Smooth muscle cell (in vitro differentiated cells): ENCODE results near the gene MAP3K8. TPM values are rescaled to one million over a fixed set of nuclear protein-coding genes. Genes with fewer than 3 reads are reported as not detected.

Source experiments
- DNase-seq: peaks from one replicate; lab custom pipeline; 2025; ENCODE audit not compliant: unreplicated experiment; lab: John Stamatoyannopoulos, UW
- H2AFZ ChIP-seq: fragments of 200-600 bp; sonication (generic); 2 replicates; pipeline ENCODE4 v1.6.0; 2016; ENCODE audit warnings: antibody characterized with exemption, low read depth, mild to moderate bottlenecking
- H3F3A ChIP-seq: fragments of 200-600 bp; sonication (generic); 2 replicates; pipeline ENCODE4 v1.6.0; 2017; ENCODE audit warnings: antibody characterized with exemption, low read depth
- H3K27ac ChIP-seq: fragments of 200-600 bp; sonication (generic); 2 replicates; pipeline ENCODE4 v1.5.1; 2016; ENCODE audit warnings: low read depth, mild to moderate bottlenecking
- H3K27me3 ChIP-seq: fragments of 200-600 bp; sonication (generic); 2 replicates; pipeline ENCODE4 v1.6.1; 2016; ENCODE audit warnings: low read depth, mild to moderate bottlenecking
- H3K36me3 ChIP-seq: fragments of 200-600 bp; sonication (generic); 2 replicates; pipeline ENCODE4 v1.5.1; 2016; ENCODE audit warnings: low read depth
- H3K4me1 ChIP-seq: fragments of 200-600 bp; sonication (generic); 2 replicates; pipeline ENCODE4 v1.5.1; 2016; ENCODE audit warnings: low read depth
- H3K4me2 ChIP-seq: fragments of 200-600 bp; sonication (generic); 2 replicates; pipeline ENCODE4 v1.6.0; 2016; ENCODE audit warnings: mild to moderate bottlenecking
- H3K4me3 ChIP-seq: fragments of 200-600 bp; sonication (generic); 2 replicates; pipeline ENCODE4 v1.5.1; 2016; ENCODE audit warnings: mild to moderate bottlenecking
- H3K79me2 ChIP-seq: fragments of 200-600 bp; sonication (generic); 2 replicates; pipeline ENCODE4 v1.6.0; 2016; ENCODE audit warnings: low read depth, mild to moderate bottlenecking
- H3K9ac ChIP-seq: fragments of 200-600 bp; sonication (generic); 2 replicates; pipeline ENCODE4 v1.6.0; 2016; ENCODE audit warnings: low read depth
- H3K9me3 ChIP-seq: fragments of 200-600 bp; sonication (generic); replicated peaks from 2 replicates; pipeline ENCODE4 v1.5.1; 2016; ENCODE audit warnings: low read depth
- H4K20me1 ChIP-seq: fragments of 200-600 bp; sonication (generic); 2 replicates; pipeline ENCODE4 v1.6.0; 2016; ENCODE audit warnings: low read depth
- WGBS: methylation state at CpG from one replicate; pipeline ENCODE4 v1.1.7; 2016; ENCODE audit warnings: low lambda C conversion rate; 5-methylcytosine and 5-hydroxymethylcytosine counted together
- polyA plus RNA-seq: library from polyadenylated mRNA; unstranded; fragments of >200 nt; fragmentation: Nextera tagmentation; extraction: Ambion mirVana; gene quantifications from 2 replicates; pipeline ENCODE4 v1.2.1, GENCODE V29; 2016
- total RNA-seq: library from RNA; depleted of rRNA; stranded (reverse); fragments of >200 nt; gene quantifications from 2 replicates; pipeline ENCODE4 v1.2.3, GENCODE V29; 2014
- TF ChIP-seq, protein P1 (sequence below): fragments of 200-600 bp; sonication (generic); IDR thresholded peaks from 2 replicates; pipeline ENCODE4 v1.5.1; 2017; ENCODE audit warnings: borderline replicate concordance, mild to moderate bottlenecking, antibody characterized with exemption; ENCODE audit not compliant: insufficient read depth, poor library complexity, severe bottlenecking

Gene MAP3K8
- total and polyA plus RNA-seq, 2 experiments from 2014 or later: 10.4 to 18.5 TPM

- TF ChIP-seq, protein P1, sequence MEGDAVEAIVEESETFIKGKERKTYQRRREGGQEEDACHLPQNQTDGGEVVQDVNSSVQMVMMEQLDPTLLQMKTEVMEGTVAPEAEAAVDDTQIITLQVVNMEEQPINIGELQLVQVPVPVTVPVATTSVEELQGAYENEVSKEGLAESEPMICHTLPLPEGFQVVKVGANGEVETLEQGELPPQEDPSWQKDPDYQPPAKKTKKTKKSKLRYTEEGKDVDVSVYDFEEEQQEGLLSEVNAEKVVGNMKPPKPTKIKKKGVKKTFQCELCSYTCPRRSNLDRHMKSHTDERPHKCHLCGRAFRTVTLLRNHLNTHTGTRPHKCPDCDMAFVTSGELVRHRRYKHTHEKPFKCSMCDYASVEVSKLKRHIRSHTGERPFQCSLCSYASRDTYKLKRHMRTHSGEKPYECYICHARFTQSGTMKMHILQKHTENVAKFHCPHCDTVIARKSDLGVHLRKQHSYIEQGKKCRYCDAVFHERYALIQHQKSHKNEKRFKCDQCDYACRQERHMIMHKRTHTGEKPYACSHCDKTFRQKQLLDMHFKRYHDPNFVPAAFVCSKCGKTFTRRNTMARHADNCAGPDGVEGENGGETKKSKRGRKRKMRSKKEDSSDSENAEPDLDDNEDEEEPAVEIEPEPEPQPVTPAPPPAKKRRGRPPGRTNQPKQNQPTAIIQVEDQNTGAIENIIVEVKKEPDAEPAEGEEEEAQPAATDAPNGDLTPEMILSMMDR: no peak
These were observed 55.4 kb downstream of the MAP3K8 start for GRCh38 chr10:30489346-30489745.

GRCh38 chr10:30490289-30491000, 56.5 kb downstream of the MAP3K8 start:
- no peak overlapping the region for H3K27ac ChIP-seq
- H4K20me1 ChIP-seq: no peaks in the 10 kb centered on the region
- no peak overlapping the region for H3K4me2 ChIP-seq
- H3K4me1 ChIP-seq: no peaks in the 10 kb centered on the region
- H3F3A ChIP-seq: no peaks in the 10 kb centered on the region
- WGBS: 94% methylated on average over 9 of the region's 9 CpGs
- H3K9ac ChIP-seq: no peak overlapping the region
- no peaks in the 10 kb centered on the region for H3K36me3 ChIP-seq
- no peaks in the 10 kb centered on the region for H3K9me3 ChIP-seq
- no peaks in the 10 kb centered on the region for H3K79me2 ChIP-seq
- H3K4me3 ChIP-seq: no peak overlapping the region
- TF ChIP-seq, protein P1: no peak
- no peaks in the 10 kb centered on the region for H3K27me3 ChIP-seq
- no peak for DNase-seq
- no peak overlapping the region for H2AFZ ChIP-seq

More at GRCh38 chr10:30489346-30489745, 55.4 kb downstream of the MAP3K8 start:
- Histone ChIP-seq H3K27me3 (no peaks in the 10 kb centered on the region), H3F3A (no peaks in the 10 kb centered on the region), H3K4me3 (no peak overlapping the region), H2AFZ (no peak overlapping the region), H4K20me1 (no peaks in the 10 kb centered on the region), H3K27ac (no peak overlapping the region), H3K79me2 (no peaks in the 10 kb centered on the region), H3K9me3 (no peaks in the 10 kb centered on the region), H3K9ac (no peak overlapping the region), H3K4me1 (no peaks in the 10 kb centered on the region), H3K4me2 (no peak overlapping the region), H3K36me3 (no peaks in the 10 kb centered on the region)
- DNase-seq: no peak
- WGBS: 80% methylated on average over 7 of the region's 7 CpGs

DNA sequence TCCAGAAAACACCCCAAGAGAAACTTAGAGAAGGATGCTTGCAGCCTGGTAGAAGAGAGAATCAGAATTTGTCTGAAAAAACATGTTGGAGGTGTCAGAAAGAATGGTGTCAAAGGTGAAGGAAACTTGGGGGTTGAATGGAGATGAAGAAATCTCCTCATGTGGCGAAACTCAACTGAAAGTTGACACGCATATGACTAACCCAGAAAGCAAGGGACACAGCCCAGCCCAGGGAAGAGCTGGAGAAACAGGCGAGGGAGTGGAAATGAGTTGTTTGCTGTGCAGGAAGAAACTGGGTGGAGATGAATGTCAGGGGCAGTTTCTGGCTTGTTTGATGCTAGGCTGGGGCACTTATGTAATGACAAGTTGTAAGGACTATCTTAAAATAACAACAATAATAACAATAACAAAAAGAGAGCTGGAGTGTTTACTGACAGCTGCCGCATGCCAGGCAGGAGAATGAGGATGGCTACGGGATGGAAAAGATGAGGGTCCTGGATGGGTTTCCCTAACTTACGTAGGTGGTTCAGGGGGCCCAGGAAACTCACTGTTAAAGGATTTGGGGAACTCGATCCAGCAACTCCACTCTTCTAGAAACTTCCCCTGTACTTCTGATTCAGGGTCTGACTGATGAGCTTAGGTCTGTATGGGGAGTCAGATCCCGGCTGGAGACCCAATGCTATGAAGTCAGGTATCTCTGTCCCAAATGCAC, 57.4 kb downstream of the MAP3K8 start:
- H3K27ac ChIP-seq: no peak overlapping the region
- WGBS: 69% methylated on average over 8 of the region's 8 CpGs

More for the DNA sequence above, 57.4 kb downstream of the MAP3K8 start:
- Histone ChIP-seq H3K4me1 (no peaks in the 10 kb centered on the region), H3F3A (no peaks in the 10 kb centered on the region), H3K79me2 (no peaks in the 10 kb centered on the region), H3K9me3 (no peaks in the 10 kb centered on the region), H3K9ac (no peak overlapping the region), H3K27me3 (no peaks in the 10 kb centered on the region), H3K4me2 (no peak overlapping the region), H4K20me1 (no peaks in the 10 kb centered on the region), H3K4me3 (no peak overlapping the region), H3K36me3 (no peaks in the 10 kb centered on the region), H2AFZ (no peak overlapping the region)
- TF ChIP-seq, protein P1: no peak
- DNase-seq: no peak
